Measurements from ENCODE around the gene COL6A2. TPM values are rescaled to one million over a fixed set of nuclear protein-coding genes. Genes with fewer than 3 reads are reported as not detected.

COL6A2 gene
- total RNA-seq, 1 experiment from 2014 or later: 87.0 TPM

DNA sequence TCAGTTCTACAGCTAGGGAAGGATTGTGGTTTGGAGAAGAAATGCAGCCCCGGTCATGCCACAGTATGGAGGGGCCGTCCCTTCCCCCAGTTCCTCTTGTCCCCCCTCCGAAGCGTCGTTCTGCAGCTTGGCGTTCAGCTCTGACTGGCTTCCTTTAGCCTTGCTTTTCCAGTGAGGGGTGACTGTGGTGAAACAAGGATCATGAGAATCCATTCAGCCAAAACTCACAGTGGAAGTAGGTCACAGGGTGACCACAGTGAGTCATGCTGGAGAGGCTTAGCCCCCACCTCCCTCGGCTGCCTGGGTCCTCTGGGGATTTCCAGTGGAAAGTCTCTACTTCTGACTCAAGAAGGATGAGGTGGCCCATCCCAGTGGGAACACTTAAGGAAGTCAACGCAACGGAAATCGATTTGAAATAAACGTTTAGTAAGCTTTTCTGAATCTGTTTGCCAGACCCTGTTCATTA lies 37.3 kb upstream of the COL6A2 start:
- CTCF ChIA-PET: no interaction called here
- H3K9me2 ChIP-seq (ENCODE audit: insufficient read depth): no peaks in the 10 kb centered on the region
- BruUV-seq (replicated peaks): no TSS peak
- H3K36me3 ChIP-seq (ENCODE audit: control insufficient read depth in 1 of 2, insufficient read depth in 2 of 2, low read length in 2 of 2): no peaks in the 10 kb centered on the region
- H3K27ac ChIP-seq (ENCODE audit: low read depth, low read length): no peak overlapping the region
- H4K20me1 ChIP-seq (ENCODE audit: insufficient read depth): no peaks in the 10 kb centered on the region
- no peak overlapping the region for H3K4me2 ChIP-seq (ENCODE audit: low read length)
- no peak for ATAC-seq
- no peaks in the 10 kb centered on the region for H3K4me1 ChIP-seq (ENCODE audit: control insufficient read depth in 1 of 2, insufficient read depth in 2 of 2, low read length in 2 of 2)
- TF ChIP-seq, protein P1, sequence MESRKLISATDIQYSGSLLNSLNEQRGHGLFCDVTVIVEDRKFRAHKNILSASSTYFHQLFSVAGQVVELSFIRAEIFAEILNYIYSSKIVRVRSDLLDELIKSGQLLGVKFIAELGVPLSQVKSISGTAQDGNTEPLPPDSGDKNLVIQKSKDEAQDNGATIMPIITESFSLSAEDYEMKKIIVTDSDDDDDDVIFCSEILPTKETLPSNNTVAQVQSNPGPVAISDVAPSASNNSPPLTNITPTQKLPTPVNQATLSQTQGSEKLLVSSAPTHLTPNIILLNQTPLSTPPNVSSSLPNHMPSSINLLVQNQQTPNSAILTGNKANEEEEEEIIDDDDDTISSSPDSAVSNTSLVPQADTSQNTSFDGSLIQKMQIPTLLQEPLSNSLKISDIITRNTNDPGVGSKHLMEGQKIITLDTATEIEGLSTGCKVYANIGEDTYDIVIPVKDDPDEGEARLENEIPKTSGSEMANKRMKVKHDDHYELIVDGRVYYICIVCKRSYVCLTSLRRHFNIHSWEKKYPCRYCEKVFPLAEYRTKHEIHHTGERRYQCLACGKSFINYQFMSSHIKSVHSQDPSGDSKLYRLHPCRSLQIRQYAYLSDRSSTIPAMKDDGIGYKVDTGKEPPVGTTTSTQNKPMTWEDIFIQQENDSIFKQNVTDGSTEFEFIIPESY (IDR thresholded peaks at IDR 0.05; ENCODE audit: extremely low read depth, insufficient replicate concordance, low read length): no peak
- TF ChIP-seq, protein P2, sequence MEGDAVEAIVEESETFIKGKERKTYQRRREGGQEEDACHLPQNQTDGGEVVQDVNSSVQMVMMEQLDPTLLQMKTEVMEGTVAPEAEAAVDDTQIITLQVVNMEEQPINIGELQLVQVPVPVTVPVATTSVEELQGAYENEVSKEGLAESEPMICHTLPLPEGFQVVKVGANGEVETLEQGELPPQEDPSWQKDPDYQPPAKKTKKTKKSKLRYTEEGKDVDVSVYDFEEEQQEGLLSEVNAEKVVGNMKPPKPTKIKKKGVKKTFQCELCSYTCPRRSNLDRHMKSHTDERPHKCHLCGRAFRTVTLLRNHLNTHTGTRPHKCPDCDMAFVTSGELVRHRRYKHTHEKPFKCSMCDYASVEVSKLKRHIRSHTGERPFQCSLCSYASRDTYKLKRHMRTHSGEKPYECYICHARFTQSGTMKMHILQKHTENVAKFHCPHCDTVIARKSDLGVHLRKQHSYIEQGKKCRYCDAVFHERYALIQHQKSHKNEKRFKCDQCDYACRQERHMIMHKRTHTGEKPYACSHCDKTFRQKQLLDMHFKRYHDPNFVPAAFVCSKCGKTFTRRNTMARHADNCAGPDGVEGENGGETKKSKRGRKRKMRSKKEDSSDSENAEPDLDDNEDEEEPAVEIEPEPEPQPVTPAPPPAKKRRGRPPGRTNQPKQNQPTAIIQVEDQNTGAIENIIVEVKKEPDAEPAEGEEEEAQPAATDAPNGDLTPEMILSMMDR (IDR thresholded peaks at IDR 0.05 in 2 of 3, conservative IDR thresholded peaks at IDR 0.05 in 1 of 3; ENCODE audit: borderline replicate concordance in 1 of 3, insufficient read depth in 1 of 3, low read depth in 2 of 3, low read length in 2 of 3): no peak
- TF ChIP-seq SRF (IDR thresholded peaks at IDR 0.05; ENCODE audit: low read depth) (no peak), ZNF274 (IDR thresholded peaks at IDR 0.05; ENCODE audit: low read depth, low read length) (no peak), ZFX (IDR thresholded peaks at IDR 0.05) (no peak), SIN3A (IDR thresholded peaks at IDR 0.05; ENCODE audit: low read depth) (no peak), CEBPB (IDR thresholded peaks at IDR 0.05; ENCODE audit: low read depth) (no peak), RAD21 (IDR thresholded peaks at IDR 0.05; ENCODE audit: low read depth) (no peak), FOSL1 (IDR thresholded peaks at IDR 0.05; ENCODE audit: low read depth) (no peak)
- TF ChIP-seq, protein P3, sequence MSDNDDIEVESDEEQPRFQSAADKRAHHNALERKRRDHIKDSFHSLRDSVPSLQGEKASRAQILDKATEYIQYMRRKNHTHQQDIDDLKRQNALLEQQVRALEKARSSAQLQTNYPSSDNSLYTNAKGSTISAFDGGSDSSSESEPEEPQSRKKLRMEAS (IDR thresholded peaks at IDR 0.05): no peak
- H3K9me3 ChIP-seq (ENCODE audit: control insufficient read depth in 1 of 2, insufficient read depth in 1 of 2, low read depth in 1 of 2, low read length in 2 of 2): peaks cover 6 to 13% of the 10 kb centered on the region in 2 experiments; a peak in 2 of 4 replicates
- POLR2A ChIA-PET: no interaction called here
- H2AFZ ChIP-seq (ENCODE audit: low read depth, low read length, poor library complexity, severe bottlenecking): no peak overlapping the region
- no peak overlapping the region for H3K4me3 ChIP-seq (replicated peaks in 1 of 2; ENCODE audit: low read depth in 1 of 2, low read length in 2 of 2)
- no peaks in the 10 kb centered on the region for H3K79me2 ChIP-seq (ENCODE audit: insufficient read depth, low read length)
- H3K9ac ChIP-seq (ENCODE audit: low read length): no peak overlapping the region
- H3K27me3 ChIP-seq (ENCODE audit: insufficient read depth, low read length): no peaks in the 10 kb centered on the region
- DNase-seq (ENCODE audit: low read depth, low spot score): no peak
- intact Hi-C loops (cut with micrococcal nuclease): no loop called here
- RAD21 ChIA-PET (ENCODE audit: low non-redundant PET in 1 of 2, low total read pairs in 2 of 2, uncharacterized antibody in 2 of 2, unreplicated experiment in 2 of 2): no interaction called here

Measured in HCT116 (cell line).